ENCODE data around the gene SEL1L. TPM values are rescaled to one million over a fixed set of nuclear protein-coding genes. Genes with fewer than 3 reads are reported as not detected.

The SEL1L gene
- total and polyA plus RNA-seq, 9 donors: 15.6 to 68.2 (median 44.4) TPM

DNA sequence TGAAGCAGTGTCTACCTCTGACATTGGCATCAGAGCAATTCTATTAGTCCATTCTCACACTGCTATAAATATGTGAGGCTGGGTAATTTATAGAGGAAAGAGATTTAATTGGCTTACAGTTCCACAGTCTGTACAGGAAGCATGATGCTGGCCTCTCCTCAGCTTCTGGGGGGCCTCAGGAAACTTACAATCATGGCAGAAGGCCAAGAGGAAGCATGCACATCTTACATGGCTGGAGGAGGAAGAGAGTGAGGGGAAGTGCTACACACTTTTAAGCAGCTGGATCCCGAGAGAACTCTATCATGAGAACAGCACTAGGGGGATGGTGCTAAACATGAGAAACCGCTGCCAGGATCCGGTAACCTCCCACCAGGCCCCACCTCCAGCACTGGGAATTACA is 25.7 kb upstream of the SEL1L start:
- no peaks in the 10 kb centered on the region for H3K9me3 ChIP-seq
- no peak for DNase-seq
- H3K27me3 ChIP-seq: no peaks in the 10 kb centered on the region
- H3K4me1 ChIP-seq (ENCODE audit: insufficient read depth): no peaks in the 10 kb centered on the region
- intact Hi-C loops (cut with DNase I): no loop called here
- no peak overlapping the region for H3K4me3 ChIP-seq
- TF ChIP-seq CTCF (IDR thresholded peaks at IDR 0.05) (no peak), POLR2A (IDR thresholded peaks at IDR 0.05) (no peak), EP300 (IDR thresholded peaks at IDR 0.05) (no peak)
- H3K27ac ChIP-seq: no peak overlapping the region
- 53 to 71% (median 57%) methylated on average over 3 of the region's 3 CpGs for WGBS, 3 donors
- H3K36me3 ChIP-seq: no peaks in the 10 kb centered on the region

DNA sequence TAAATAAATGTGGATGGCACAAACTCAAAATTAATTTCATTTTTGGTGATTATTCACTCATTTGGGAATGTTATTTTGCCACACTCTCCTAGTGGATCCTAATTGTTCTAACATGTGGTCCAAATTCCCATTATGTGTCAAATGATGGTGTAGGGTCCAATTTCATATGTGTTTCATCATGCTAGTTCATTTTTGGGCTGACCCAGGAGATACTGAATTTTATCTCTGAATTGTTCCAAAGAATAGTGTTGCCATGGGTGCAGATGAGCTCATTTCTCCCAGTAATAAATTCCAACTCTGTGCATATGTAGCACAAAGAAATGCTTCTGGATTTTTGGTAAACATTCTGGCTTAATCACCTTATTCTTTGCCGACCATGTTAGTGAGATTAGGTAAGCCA is 23.5 kb upstream of the SEL1L start:
- TF ChIP-seq EP300 (IDR thresholded peaks at IDR 0.05): no peak
- TF ChIP-seq POLR2A (IDR thresholded peaks at IDR 0.05): no peak
- TF ChIP-seq CTCF (IDR thresholded peaks at IDR 0.05): no peak
- no peak overlapping the region for H3K4me3 ChIP-seq
- H3K9me3 ChIP-seq: no peaks in the 10 kb centered on the region
- H3K27ac ChIP-seq: no peak overlapping the region
- no peaks in the 10 kb centered on the region for H3K27me3 ChIP-seq
- DNase-seq: no peak
- intact Hi-C loops (cut with DNase I): no loop called here
- 57 to 73% (median 68%) methylated on average over 1 of the region's 1 CpG for WGBS, 3 donors
- no peaks in the 10 kb centered on the region for H3K4me1 ChIP-seq (ENCODE audit: insufficient read depth)
- no peaks in the 10 kb centered on the region for H3K36me3 ChIP-seq

- Histone ChIP-seq H3K27ac (no peak overlapping the region), H3K4me1 (ENCODE audit: insufficient read depth) (no peaks in the 10 kb centered on the region), H3K27me3 (no peaks in the 10 kb centered on the region), H3K36me3 (no peaks in the 10 kb centered on the region), H3K4me3 (no peak overlapping the region), H3K9me3 (no peaks in the 10 kb centered on the region)
- TF ChIP-seq EP300 (IDR thresholded peaks at IDR 0.05) (no peak), CTCF (IDR thresholded peaks at IDR 0.05) (no peak), POLR2A (IDR thresholded peaks at IDR 0.05) (no peak)
- DNase-seq: no peak
- intact Hi-C loops (cut with DNase I): no loop called here
- 65 to 71% (median 68%) methylated on average over 2 of the region's 2 CpGs for WGBS, 3 donors
These were observed 22.0 kb upstream of the SEL1L start for GRCh38 chr14:81555684-81556083.

DNA sequence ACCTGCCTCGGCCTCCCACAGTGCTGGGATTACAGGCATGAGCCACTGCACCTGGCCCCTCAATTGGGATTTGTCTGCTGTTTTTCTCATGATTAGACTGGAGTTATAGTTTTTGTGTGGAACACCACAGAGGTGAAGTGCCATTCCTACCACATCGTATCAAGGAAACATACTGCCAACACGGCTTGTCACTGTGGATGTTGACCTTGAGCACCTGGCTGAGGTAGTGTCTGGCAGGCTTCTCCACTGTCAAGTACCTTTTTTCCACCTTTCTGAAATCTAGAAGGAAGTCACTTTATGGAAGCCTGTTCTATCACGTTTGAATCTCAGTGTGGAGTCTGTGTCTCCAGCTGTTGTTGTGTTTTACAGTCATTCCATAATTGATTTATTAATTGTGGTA is 21.4 kb upstream of the SEL1L start:
- no peaks in the 10 kb centered on the region for H3K9me3 ChIP-seq
- TF ChIP-seq POLR2A (IDR thresholded peaks at IDR 0.05) (no peak), EP300 (IDR thresholded peaks at IDR 0.05) (no peak), CTCF (IDR thresholded peaks at IDR 0.05) (no peak)
- no peak for DNase-seq
- no peaks in the 10 kb centered on the region for H3K27me3 ChIP-seq
- no peaks in the 10 kb centered on the region for H3K4me1 ChIP-seq (ENCODE audit: insufficient read depth)
- no peak overlapping the region for H3K27ac ChIP-seq
- H3K4me3 ChIP-seq: no peak overlapping the region
- H3K36me3 ChIP-seq: no peaks in the 10 kb centered on the region
- intact Hi-C loops (cut with DNase I): no loop called here
- WGBS, 3 donors: 61 to 76% (median 64%) methylated on average over 4 of the region's 4 CpGs

DNA sequence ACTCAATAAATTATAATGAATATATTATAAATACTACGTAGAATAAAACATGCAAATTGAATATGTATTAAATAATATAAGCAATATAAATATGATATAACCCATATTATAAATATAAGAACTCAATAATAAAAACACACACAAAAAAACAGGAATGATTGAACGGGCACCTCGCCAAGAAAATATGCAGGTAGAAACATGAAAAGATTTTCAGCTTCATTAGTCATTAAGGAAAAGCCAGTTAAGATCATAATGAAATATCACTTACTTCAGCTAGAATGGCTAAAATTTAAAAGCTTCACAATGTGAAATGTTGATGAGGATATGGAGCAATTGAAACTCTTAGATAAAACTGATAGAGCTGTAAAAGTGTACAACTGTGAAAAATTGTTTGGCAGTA is 17.8 kb upstream of the SEL1L start:
- Histone ChIP-seq H3K9me3 (no peaks in the 10 kb centered on the region), H3K27me3 (no peaks in the 10 kb centered on the region), H3K27ac (no peak overlapping the region), H3K4me3 (no peak overlapping the region), H3K36me3 (no peaks in the 10 kb centered on the region), H3K4me1 (ENCODE audit: insufficient read depth) (no peaks in the 10 kb centered on the region)
- intact Hi-C loops (cut with DNase I): no loop called here
- TF ChIP-seq EP300 (IDR thresholded peaks at IDR 0.05): no peak
- no peak for TF ChIP-seq CTCF (IDR thresholded peaks at IDR 0.05)
- TF ChIP-seq POLR2A (IDR thresholded peaks at IDR 0.05): no peak
- WGBS, 3 donors: 91 to 95% (median 91%) methylated on average over 3 of the region's 3 CpGs
- no peak for DNase-seq

All from ovary (tissue), 9 donors.